PFSK-1 (cell line): Measurements from ENCODE around the gene SORD.

Source experiments
- FOXP2 ChIP-seq: optimal IDR thresholded peaks from 2 replicates; pipeline ENCODE3; 2011; ENCODE audit warnings: borderline replicate concordance, control low read depth, inconsistent platforms; ENCODE audit not compliant: insufficient read depth; ENCODE audit errors: extremely low read length, extremely low read depth
- POLR2AphosphoS5 ChIP-seq: IDR thresholded peaks from 2 replicates; pipeline ENCODE4 v1.6.1; 2012; ENCODE audit warnings: low read depth, mild to moderate bottlenecking, control low read depth, low read length, moderate library complexity
- SIN3A ChIP-seq: IDR thresholded peaks from 2 replicates; pipeline ENCODE4 v1.6.1; 2012; ENCODE audit warnings: mild to moderate bottlenecking, low read length, moderate library complexity, borderline replicate concordance; ENCODE audit not compliant: insufficient read depth
- TAF1 ChIP-seq: IDR thresholded peaks from 2 replicates; pipeline ENCODE4 v1.6.1; 2012; ENCODE audit warnings: low read length, control low read depth, borderline replicate concordance; ENCODE audit not compliant: insufficient read depth
- TF ChIP-seq, protein P1 (sequence below), 2 experiments: IDR thresholded peaks; 2 replicates each; pipeline versions ENCODE4 v1.6.1 to v1.8.0; 2011 to 2012; ENCODE audit warnings: low read depth in 2 of 2, low read length in 2 of 2, control low read depth in 1 of 2, inconsistent platforms in 1 of 2, mild to moderate bottlenecking in 1 of 2, moderate library complexity in 1 of 2; ENCODE audit not compliant: insufficient read depth in 1 of 2

SORD gene

DNA sequence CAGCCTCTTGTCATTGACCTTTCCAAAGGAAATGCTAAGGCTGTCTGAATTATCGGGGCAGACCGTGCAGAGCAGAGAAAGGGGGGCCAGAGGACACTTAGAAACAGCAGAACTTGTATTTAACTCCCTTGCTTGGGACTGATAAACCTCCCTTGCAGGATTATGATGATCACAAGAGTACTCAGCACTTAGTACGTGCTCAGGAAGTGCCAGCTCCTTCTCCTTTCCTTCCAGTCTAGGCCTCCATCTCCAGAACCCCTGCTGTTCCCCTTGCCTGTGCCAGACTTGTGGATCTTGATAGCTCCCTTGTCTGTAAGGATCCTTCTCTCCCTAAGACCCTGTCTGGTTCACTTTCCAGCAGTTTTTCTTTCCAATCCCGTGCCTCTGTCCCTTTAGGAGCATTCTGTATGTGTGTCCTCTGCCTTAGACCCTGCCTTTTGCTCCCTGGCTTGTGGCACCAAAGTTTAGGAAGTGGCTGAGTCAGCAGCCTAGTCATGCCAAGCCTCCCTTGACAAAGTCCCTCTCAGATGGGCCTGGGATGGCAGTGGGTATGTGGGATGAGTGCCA, 747 bp downstream of the SORD start:
- TF ChIP-seq, protein P1, sequence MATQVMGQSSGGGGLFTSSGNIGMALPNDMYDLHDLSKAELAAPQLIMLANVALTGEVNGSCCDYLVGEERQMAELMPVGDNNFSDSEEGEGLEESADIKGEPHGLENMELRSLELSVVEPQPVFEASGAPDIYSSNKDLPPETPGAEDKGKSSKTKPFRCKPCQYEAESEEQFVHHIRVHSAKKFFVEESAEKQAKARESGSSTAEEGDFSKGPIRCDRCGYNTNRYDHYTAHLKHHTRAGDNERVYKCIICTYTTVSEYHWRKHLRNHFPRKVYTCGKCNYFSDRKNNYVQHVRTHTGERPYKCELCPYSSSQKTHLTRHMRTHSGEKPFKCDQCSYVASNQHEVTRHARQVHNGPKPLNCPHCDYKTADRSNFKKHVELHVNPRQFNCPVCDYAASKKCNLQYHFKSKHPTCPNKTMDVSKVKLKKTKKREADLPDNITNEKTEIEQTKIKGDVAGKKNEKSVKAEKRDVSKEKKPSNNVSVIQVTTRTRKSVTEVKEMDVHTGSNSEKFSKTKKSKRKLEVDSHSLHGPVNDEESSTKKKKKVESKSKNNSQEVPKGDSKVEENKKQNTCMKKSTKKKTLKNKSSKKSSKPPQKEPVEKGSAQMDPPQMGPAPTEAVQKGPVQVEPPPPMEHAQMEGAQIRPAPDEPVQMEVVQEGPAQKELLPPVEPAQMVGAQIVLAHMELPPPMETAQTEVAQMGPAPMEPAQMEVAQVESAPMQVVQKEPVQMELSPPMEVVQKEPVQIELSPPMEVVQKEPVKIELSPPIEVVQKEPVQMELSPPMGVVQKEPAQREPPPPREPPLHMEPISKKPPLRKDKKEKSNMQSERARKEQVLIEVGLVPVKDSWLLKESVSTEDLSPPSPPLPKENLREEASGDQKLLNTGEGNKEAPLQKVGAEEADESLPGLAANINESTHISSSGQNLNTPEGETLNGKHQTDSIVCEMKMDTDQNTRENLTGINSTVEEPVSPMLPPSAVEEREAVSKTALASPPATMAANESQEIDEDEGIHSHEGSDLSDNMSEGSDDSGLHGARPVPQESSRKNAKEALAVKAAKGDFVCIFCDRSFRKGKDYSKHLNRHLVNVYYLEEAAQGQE (IDR thresholded peaks at IDR 0.05; ENCODE audit: insufficient read depth in 1 of 2, low read depth in 2 of 2, low read length in 2 of 2), result no peak
- TF ChIP-seq TAF1 (no peak), SIN3A (no peak), POLR2AphosphoS5 (no peak), FOXP2 (no peak)

DNA sequence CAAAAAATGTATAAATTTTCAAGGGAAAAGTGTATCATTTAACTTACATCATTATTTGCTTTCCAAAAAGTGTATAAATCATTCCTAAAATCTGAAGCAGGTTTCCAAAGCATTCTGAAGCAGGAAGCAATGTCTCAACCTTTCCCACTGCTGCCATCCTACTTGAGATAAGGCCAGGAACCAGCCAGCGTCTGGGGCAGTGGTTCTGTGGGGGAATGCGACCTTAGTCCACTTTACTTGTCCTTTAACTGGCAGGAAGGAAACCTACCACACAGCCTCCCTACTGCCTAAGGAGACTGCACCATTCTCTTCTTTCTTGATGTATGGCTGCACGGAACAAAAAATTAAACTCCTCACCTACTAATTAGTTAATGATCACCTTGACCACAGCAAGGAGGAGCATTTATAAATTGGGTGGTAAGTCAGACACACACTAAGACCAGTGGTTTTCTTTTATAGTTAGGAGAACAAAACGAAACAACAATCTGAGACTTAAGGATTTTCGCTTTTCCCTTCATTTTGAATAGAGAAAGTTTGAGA, 3.7 kb downstream of the SORD start:
- no peak for TF ChIP-seq POLR2AphosphoS5
- no peak for TF ChIP-seq SIN3A
- TF ChIP-seq, protein P1 (IDR thresholded peaks at IDR 0.05; ENCODE audit: insufficient read depth in 1 of 2, low read depth in 2 of 2, low read length in 2 of 2), result no peak
- no peak for TF ChIP-seq FOXP2
- TF ChIP-seq TAF1, result no peak

DNA sequence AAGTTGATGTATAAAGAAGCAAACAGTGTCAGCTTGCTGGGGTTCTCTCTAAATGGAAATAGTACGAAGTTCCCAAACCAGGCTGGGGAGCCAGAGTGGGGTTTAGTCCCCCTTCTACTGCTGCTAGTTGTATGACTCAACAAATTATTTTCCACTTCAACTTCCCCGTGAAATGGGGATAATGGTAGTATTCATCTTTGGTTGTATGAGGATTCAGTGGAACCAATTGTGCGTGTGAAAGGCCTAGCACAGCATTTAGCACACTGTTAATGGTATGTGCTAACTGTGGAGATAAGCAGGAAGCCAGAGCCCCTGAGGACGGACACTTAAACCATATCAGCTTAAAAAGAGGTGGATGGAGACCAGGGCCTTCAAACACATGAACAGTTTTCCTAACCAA, 4.2 kb downstream of the SORD start:
- TF ChIP-seq SIN3A (no peak), POLR2AphosphoS5 (no peak), FOXP2 (no peak), TAF1 (no peak)

DNA sequence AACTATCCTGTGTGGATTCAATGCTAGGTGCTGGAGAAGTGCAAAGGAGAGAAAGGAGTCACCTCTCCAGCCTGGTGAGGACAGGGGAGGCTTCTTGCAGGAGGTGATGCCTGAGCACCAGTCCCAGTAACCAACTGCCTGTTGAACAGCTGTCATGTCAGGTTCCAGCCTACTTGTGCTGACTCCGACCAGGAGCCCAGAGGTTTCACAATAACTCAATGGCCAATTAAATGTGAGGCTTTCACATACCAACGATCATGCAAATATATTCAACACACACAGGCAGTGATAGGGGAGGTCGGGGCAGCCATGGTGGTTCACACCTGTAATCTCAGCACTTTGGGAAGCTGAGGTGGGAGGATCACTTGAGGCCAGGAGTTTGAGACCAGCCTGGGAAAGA, 7.7 kb downstream of the SORD start:
- TF ChIP-seq POLR2AphosphoS5 (no peak), SIN3A (no peak), FOXP2 (no peak), TAF1 (no peak)
- TF ChIP-seq, protein P1 (IDR thresholded peaks at IDR 0.05; ENCODE audit: insufficient read depth in 1 of 2, low read depth in 2 of 2, low read length in 2 of 2), result no peak

DNA sequence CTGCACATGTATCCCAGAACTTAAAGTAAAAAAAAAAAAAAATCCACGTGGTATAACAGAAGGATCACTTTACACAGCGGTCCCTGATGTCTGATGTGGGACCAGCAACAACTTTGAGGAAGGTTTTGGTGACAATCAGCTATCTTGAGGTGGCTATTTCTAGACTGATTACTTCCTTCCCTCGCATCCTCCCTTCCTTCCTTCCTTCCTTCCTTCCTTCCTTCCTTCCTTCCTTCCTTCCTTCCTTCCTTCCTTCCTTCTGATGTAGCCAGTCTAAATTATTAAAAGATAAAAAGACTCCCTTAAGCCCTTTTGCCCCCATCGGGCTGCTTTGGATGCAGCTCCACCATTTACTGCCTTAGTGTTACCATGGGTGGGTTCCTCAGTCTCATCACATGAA, 14.9 kb downstream of the SORD start:
- no peak for TF ChIP-seq TAF1
- TF ChIP-seq SIN3A, result no peak
- TF ChIP-seq, protein P1 (IDR thresholded peaks at IDR 0.05; ENCODE audit: insufficient read depth in 1 of 2, low read depth in 2 of 2, low read length in 2 of 2), result no peak
- no peak for TF ChIP-seq FOXP2
- TF ChIP-seq POLR2AphosphoS5, result no peak
